PFSK-1 (cell line): Measurements from ENCODE around the gene HPN.

ENCODE experiments used
- POLR2AphosphoS5 ChIP-seq: IDR thresholded peaks from 2 replicates; pipeline ENCODE4 v1.6.1; 2012; ENCODE audit warnings: low read depth, mild to moderate bottlenecking, control low read depth, low read length, moderate library complexity
- TAF1 ChIP-seq: IDR thresholded peaks from 2 replicates; pipeline ENCODE4 v1.6.1; 2012; ENCODE audit warnings: low read length, control low read depth, borderline replicate concordance; ENCODE audit not compliant: insufficient read depth

DNA sequence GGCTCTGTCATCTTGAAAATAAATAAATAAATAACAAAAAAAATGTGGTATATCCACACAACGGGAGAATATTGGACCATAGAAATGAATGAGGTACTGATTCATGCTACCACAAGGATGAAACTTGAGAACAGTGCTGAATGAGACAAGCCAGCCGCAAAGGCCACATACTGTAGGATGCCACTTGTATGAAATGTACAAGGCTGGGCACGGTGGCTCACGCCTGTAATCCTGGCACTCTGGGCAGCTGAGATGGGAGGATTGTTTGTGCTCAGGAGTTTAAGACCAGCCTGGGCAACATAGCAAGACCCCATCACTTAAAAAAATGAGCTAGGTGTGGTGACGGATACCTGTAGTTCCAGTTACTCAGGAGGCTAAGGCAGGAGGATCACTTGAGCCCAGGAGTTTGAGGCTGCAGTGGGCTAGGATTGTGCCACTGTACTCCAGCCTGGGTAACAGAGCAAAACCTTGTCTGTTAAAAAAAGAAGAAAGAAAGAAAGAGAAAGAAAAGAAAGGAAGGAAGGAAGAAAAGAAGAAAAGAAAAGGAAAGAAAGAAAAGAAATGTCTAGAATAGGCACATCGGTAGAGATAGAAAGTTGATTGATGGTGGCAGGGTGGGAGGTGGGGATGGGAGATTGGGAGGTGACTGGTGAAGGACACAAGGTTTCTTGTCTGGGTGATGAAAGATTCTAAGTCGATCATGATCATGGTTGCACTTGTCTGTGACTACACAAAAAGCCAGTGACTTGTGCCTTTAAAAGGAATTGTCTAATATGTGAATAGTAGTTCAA is 20.3 kb downstream of the HPN start:
- no peak for TF ChIP-seq TAF1
- TF ChIP-seq POLR2AphosphoS5: no peak
